ENCODE results near the gene PIH1D1.
"Not testable (repeated sequence)": the region's sequence is repeated elsewhere in the genome, so short reads cannot be mapped to it uniquely, and the experiment has no call there.

PIH1D1 gene

GRCh38 chr19:49479975-49480628, 28.5 kb upstream of the PIH1D1 start:
- no peak for DNase-seq

DNA sequence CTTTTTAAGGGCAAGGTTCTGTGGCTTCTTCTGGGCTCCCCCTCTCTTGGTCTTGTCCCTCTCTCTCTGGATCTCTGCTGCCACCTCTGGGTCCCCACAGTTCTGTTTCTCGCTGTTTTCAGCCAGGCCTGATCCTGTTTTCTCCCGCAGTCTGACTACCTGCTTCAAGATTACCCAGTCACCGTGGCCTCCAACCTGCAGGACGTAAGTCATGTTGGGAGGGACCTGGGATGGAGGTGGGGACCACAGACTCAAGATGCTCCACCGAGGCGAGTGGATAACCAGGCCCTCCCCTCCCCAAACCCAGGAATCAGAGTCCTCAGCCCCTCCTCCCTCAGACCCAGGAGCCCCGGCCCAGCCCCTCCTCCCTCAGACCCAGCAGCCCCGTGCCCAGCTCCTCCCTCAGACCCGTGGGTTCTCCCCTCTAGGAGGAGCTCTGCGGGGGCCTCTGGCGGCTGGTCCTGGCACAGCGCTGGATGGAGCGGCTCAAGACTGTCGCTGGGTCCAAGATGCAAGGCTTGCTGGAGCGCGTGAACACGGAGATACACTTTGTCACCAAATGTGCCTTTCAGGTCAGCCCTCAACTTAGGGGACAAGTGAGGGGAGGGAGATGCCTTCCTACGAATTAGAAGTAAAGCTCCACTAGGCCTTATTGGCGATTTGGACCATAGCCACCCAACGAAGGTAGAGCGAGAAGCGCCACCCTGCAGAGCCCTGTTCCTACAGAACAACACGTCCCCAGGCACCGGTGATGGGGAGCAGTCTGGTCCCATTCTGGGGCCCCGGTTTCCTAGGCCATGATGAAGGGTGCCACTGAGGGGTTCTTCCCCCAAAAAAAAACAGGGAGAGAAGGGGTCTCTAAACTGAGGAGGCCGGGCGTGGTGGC, 24.6 kb upstream of the PIH1D1 start:
- DNase-seq, result peak; percentile 41

DNA sequence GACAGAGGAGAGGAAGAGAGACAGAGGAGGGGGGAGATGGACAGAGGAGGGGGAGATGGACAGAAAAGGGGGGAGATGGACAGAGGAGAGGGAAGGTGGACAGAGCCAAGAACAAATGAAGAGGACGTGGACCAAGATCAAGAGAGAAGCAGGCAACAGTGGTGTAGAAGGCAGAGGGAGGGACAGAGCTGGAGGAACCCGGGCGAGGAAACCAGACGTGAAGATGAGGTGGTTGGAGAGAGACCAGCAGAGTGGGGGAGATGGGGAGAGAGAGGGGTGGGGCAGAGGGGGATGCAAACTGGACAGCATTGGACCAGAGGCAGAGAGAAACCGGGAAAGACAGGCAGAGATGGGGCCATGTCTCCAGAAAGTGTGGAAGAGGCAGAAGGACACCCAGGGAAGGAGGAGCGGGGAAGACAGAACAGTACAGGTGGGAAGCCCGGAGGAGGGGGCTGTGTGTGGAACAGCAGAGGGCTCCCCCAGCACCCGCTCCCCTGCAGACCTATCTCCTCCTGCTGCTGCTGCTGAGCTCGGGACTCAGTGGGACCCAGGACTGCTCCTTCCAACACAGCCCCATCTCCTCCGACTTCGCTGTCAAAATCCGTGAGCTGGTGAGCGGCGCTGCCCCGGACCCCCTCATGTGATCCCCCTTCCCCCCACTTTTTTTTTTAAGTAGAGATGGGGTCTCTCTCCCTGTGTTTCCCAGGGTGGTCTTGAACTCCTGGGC, 23.7 kb upstream of the PIH1D1 start:
- no peak for DNase-seq

- DNase-seq, result no peak
Observed at GRCh38 chr19:49474542-49474924, 22.9 kb upstream of the PIH1D1 start.

DNA sequence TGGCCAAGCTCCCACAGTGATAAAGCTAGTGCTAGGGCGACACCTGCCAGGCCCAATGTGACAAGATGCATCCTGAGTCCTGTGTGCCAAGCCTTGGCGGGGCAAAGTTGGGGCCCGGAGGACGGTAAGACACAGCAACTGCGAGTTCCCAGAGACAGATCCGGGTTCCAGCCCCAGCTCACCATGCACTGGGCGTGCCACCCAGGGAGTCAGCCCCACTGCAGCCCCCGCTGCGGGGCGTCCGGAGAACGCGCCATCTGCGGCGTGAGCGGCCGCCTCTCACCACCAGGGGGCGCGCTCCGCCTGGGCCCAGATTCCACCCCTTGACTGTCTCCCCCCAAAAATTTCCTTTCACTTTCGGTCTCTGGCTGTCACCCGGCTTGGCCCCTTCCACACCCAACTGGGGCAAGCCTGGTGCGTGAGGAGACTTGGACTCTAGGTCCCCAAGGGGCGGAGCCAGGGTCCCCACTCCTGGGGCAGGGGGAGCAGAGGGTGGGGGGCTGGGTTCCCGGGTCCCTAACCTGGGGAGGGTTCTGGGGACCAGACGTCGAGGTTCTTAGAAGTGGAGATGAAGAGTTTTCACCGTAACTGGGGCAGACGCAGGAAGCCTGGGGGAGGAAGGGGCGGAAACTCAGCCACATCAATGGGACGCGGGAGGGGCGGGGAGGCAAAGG, 22.4 kb upstream of the PIH1D1 start, which contains the start of gene FLT3LG:
Gene FLT3LG (plus strand): TSS at position 348 of the 674 bp plus-strand sequence. CDS start 425 bp downstream, outside the sequence.
- peak; percentile 73 for DNase-seq

DNA sequence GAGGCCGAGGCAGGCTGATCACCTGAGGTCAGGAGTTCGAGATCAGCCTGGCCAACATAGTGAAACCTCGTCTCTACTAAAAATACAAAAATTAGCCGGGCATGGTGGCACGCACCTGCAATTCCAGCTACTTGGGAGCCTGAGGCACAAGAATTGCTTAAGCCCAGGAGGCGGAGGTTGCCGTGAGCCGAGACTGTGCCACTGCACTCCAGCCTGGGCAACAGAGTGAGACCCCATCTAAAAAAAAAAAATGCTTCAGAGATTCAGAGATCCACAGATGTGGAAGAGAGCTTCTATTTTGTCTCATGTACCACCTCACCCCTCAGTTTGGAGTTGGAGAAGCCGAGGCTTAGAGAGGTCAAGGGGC, 21.9 kb upstream of the PIH1D1 start:
- not testable (repeated sequence) for DNase-seq

DNA sequence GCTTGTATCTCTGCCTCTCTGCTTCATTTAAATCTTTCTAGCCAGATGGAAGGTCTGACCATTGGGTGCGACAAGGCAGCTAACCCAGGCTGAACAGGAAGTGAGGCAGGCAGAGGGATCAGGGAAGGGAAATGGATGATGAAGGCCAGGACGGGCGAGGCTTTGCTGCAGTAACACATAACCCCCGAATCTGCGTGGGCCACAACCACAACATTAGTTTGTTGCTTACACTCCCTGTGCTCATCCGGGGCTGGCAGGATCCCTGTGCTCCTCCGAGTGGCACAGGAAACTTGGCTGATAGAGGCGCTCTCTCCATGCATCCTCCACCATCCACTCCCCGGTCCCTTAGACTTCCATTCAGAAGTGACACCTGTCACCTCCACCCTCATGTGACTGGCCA, 21.3 kb upstream of the PIH1D1 start:
- no peak for DNase-seq

- DNase-seq, result no peak
Observed at GRCh38 chr19:49470615-49470978, 19.0 kb upstream of the PIH1D1 start.

GRCh38 chr19:49469828-49470614, 18.4 kb upstream of the PIH1D1 start:
- DNase-seq, result no peak

- peak; percentile 55 for DNase-seq
Observed at GRCh38 chr19:49468746-49469447, 17.3 kb upstream of the PIH1D1 start.

GRCh38 chr19:49468199-49468598, 16.6 kb upstream of the PIH1D1 start:
- DNase-seq, result no peak

DNA sequence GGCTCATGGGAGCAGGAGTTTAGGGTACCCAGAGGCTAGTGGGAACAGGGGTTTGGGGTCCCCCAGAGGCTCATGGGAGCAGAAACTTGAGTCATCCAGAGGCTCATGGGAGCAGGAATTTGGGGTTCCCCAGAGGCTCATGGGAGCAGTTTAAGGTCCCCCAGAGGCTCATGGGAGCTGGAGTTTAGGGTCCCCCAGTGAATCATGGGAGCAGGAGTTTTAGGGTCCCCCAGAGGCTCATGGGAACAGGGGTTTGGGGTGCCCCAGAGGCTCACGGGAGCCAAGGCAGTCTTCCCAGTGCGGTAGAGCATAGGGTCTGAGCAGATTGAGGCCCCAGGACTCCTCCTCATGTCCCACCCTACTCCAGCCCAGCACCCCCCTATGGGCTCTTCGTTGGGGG, 13.8 kb upstream of the PIH1D1 start:
- no peak for DNase-seq

GRCh38 chr19:49463960-49464740, 12.5 kb upstream of the PIH1D1 start:
- DNase-seq, result no peak

GRCh38 chr19:49462492-49462891, 10.9 kb upstream of the PIH1D1 start:
- no peak for DNase-seq

DNA sequence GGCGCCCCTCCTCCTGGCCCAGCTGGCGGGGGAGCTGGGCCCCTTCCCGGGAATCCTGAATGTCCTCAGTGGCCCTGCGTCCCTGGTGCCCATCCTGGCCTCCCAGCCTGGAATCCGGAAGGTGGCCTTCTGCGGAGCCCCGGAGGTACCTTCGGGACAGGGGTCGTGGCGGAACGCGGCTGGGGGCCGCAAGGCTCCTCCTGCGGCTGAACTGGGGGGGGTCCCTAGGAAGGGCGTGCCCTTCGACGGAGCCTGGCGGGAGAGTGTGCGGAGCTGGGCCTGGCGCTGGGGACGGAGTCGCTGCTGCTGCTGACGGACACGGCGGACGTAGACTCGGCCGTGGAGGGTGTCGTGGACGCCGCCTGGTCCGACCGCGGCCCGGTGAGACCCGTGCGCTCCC, 10.0 kb upstream of the PIH1D1 start:
- DNase-seq, result no peak

- not testable (repeated sequence) for DNase-seq
Observed at GRCh38 chr19:49461130-49461529, 9.5 kb upstream of the PIH1D1 start.

- DNase-seq, result no peak
Observed at GRCh38 chr19:49459388-49459787, 7.8 kb upstream of the PIH1D1 start.

DNA sequence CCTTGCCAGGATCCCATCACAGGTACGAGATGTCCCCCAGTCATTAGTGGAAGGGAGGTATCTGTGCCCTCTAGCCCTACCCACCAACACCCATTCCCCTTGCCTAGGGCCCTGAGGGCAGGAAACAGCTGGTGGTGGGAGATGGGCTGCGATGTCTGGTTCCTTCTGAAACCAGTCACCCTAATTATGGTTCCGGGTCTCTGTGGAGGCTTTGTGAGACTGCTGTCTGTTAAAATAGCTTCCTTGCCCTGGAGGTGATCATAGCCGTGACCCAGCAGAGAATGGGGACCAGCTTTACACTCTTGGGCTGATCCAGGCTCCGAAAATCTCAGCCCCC, 6.9 kb upstream of the PIH1D1 start:
- no peak for DNase-seq

DNA sequence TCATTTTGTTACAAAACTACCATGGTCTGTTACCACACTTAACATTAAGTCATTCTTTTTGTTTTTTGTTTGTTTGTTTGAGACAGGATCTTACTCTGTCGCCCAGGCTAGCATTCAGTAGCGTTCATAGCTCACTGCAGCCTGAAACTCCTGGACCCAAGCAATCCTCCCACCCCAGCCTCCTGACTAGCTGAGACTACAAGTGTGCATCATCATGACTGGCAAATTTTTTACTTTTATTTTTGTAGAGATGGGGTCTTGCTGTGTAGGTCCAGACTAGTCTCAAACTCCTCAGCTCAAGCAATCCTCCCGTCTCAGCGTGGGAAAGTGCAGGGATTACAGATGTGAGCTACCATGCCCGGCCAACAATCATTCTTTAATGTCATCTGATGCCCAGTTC, 4.7 kb upstream of the PIH1D1 start:
- no peak for DNase-seq

- DNase-seq, result no peak
Observed at GRCh38 chr19:49455773-49456172, 4.2 kb upstream of the PIH1D1 start.

GRCh38 chr19:49453757-49454240, 2.2 kb upstream of the PIH1D1 start:
- no peak for DNase-seq
